Osteocyte (in vitro differentiated cells): ENCODE measurements around the gene NBEA. TPM values are rescaled to one million over a fixed set of nuclear protein-coding genes. Genes with fewer than 3 reads are reported as not detected.

Experiments
- DNase-seq: peaks from one replicate; pipeline ENCODE4 v3.0.0; 2021; ENCODE audit warnings: mixed read lengths; ENCODE audit not compliant: unreplicated experiment; ENCODE audit errors: extremely low spot score
- H3K27ac Mint-ChIP-seq: one replicate; pipeline ENCODE4 v1.8.0; 2021; ENCODE audit warnings: mild to moderate bottlenecking, mixed read lengths; ENCODE audit not compliant: unreplicated experiment
- H3K27me3 Mint-ChIP-seq: one replicate; pipeline ENCODE4 v1.8.0; 2021; ENCODE audit warnings: mixed read lengths; ENCODE audit not compliant: unreplicated experiment
- H3K36me3 Mint-ChIP-seq: one replicate; pipeline ENCODE4 v1.8.0; 2021; ENCODE audit warnings: mixed read lengths; ENCODE audit not compliant: unreplicated experiment
- H3K4me1 Mint-ChIP-seq: one replicate; pipeline ENCODE4 v1.8.0; 2021; ENCODE audit warnings: mixed read lengths; ENCODE audit not compliant: unreplicated experiment
- H3K4me3 Mint-ChIP-seq: one replicate; pipeline ENCODE4 v1.8.0; 2021; ENCODE audit warnings: mild to moderate bottlenecking, moderate library complexity, mixed read lengths; ENCODE audit not compliant: unreplicated experiment
- H3K9me3 Mint-ChIP-seq: one replicate; pipeline ENCODE4 v1.8.0; 2021; ENCODE audit warnings: mixed read lengths; ENCODE audit not compliant: unreplicated experiment
- total RNA-seq: library from RNA; stranded (reverse); gene quantifications from 2 replicates; pipeline ENCODE4 v1.2.1, GENCODE V29; 2021
- TF ChIP-seq, protein P1 (sequence below): fragments of 200-600 bp; sonication (generic); IDR thresholded peaks from 2 replicates; pipeline ENCODE4 v1.5.0; 2021; ENCODE audit warnings: antibody characterized with exemption, mild to moderate bottlenecking, moderate library complexity

The NBEA gene
- total RNA-seq, 1 donor from 2014 or later: 10.9 TPM

DNA sequence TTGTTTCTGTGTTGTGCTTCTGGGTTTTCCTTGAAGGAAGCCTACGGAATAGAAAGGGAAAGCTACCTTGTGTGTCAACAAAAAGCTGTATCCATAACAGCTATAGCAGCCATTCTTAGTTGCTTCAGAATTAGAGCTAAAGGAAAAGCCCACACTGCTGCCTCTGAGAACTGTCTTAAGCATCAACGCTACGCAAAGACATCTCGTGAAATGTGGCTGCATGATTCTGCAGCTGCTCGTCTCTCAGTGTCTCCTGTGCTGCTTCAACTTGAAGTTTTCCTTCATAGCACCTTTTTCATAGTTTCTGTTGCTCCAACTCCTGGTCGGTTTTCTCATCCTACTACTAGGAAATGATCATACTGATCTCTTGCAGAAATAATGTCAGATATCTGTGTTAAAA is 675.4 kb downstream of the NBEA start:
- no peaks in the 10 kb centered on the region for H3K36me3 Mint-ChIP-seq
- H3K27ac Mint-ChIP-seq: no peak overlapping the region
- no peak overlapping the region for H3K4me3 Mint-ChIP-seq
- no peaks in the 10 kb centered on the region for H3K27me3 Mint-ChIP-seq
- no peaks in the 10 kb centered on the region for H3K9me3 Mint-ChIP-seq
- TF ChIP-seq, protein P1, sequence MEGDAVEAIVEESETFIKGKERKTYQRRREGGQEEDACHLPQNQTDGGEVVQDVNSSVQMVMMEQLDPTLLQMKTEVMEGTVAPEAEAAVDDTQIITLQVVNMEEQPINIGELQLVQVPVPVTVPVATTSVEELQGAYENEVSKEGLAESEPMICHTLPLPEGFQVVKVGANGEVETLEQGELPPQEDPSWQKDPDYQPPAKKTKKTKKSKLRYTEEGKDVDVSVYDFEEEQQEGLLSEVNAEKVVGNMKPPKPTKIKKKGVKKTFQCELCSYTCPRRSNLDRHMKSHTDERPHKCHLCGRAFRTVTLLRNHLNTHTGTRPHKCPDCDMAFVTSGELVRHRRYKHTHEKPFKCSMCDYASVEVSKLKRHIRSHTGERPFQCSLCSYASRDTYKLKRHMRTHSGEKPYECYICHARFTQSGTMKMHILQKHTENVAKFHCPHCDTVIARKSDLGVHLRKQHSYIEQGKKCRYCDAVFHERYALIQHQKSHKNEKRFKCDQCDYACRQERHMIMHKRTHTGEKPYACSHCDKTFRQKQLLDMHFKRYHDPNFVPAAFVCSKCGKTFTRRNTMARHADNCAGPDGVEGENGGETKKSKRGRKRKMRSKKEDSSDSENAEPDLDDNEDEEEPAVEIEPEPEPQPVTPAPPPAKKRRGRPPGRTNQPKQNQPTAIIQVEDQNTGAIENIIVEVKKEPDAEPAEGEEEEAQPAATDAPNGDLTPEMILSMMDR: no peak
- H3K4me1 Mint-ChIP-seq: no peaks in the 10 kb centered on the region
- DNase-seq: no peak

DNA sequence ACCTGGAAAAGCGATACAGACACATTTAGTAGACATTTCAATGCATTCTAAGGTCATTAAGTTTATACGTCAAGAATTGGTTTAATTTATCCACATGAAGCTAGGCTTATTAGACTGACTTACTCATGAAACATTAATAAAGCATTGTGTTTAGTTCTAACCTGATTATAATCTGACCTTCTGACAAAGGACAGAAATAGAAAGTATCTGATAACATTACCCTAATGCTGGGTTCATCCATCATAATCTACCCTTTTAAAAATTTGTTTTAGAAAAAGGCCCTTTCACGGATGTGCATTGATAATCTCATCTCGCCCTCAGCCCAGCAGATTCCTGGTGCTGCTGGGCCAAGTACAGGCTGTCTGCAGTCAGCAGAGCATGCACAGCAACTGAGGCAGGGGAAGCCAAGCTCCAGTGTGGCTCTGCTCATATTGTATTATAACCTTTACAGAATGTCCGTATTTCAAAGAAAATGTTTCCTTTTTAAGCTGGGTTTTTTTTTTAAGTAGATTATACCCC is 676.6 kb downstream of the NBEA start:
- Mint-ChIP-seq H3K4me1 (no peaks in the 10 kb centered on the region), H3K9me3 (no peaks in the 10 kb centered on the region), H3K36me3 (no peaks in the 10 kb centered on the region), H3K4me3 (no peak overlapping the region), H3K27ac (no peak overlapping the region), H3K27me3 (no peaks in the 10 kb centered on the region)
- no peak for DNase-seq
- TF ChIP-seq, protein P1: no peak

DNA sequence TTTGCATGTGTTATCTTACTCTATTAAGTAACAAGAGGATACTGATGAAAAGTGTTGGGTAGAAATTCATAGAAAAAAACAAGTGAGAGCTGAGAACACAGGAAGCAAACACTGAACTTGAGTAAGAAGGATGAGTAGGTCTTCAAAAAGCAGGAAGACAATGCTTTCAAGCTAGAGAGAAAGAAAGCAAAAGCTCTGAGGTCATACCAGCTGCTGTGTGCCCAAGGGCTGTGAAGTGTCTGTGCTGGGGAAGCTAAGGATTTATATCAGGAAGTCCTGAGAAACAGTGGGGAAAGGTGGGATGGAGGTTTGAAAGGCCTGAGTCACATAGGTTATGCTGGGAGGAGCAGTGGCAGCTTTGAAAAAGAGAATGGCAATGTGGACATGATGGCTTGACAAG is 679.9 kb downstream of the NBEA start:
- no peak overlapping the region for H3K4me3 Mint-ChIP-seq
- H3K27me3 Mint-ChIP-seq: no peaks in the 10 kb centered on the region
- no peaks in the 10 kb centered on the region for H3K9me3 Mint-ChIP-seq
- no peak for DNase-seq
- H3K36me3 Mint-ChIP-seq: no peaks in the 10 kb centered on the region
- H3K27ac Mint-ChIP-seq: no peak overlapping the region
- H3K4me1 Mint-ChIP-seq: no peaks in the 10 kb centered on the region
- TF ChIP-seq, protein P1: no peak

DNA sequence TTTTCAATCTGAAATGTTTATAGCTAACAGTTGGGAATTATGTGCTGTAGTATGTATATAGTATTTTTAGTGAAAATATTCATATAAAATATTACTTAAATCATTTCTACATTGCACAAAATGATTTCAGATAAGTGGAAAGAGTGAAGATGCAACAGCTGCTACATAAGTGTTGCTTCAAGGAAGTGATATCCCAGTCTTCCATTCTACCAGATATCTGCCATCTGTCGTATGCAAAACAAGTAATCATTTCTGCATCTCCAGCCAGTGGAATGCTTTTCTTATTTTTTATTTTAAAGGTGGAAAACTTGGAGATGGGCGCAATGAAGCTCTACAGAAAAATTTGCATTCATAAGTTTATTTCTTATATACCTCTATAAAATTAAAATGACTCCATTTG is 687.0 kb downstream of the NBEA start:
- Mint-ChIP-seq H3K36me3 (no peaks in the 10 kb centered on the region), H3K9me3 (no peaks in the 10 kb centered on the region), H3K4me1 (peaks cover 6% of the 10 kb centered on the region), H3K27ac (no peak overlapping the region), H3K27me3 (no peaks in the 10 kb centered on the region), H3K4me3 (no peak overlapping the region)
- TF ChIP-seq, protein P1: no peak
- no peak for DNase-seq

DNA sequence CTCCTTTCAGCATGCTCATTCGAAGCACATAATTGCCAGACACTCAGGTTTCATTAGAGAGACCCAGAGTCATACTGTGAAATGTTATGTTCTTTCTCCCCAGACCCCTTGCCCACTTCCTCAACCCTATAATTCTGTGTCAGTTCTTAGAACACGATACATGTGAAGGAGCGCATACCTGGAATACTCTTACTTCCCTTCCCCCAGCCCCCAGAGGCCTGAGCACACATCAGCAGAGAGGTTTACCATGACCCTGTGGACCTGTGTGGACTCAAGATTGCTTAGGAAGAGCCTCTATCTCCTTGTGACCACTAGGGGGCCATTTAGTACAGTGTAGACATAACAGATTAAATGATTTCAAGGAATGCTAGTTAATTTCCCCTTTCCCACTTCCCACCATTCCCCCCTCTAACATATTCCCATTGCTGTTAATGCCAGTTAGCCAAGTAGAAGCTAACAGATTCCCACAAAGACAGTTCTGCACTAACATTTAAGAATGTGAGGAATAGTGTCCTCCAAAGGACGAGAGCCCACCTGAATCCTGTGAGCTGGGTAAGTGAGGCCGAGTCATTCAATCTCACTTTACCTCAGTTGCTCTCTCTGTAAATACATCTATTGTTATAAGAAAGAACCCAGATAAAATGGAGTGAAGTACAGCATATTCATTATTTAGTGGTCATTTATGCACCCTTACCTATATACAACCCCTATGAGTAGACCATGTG is 688.6 kb downstream of the NBEA start:
- Mint-ChIP-seq H3K27me3 (no peaks in the 10 kb centered on the region), H3K36me3 (no peaks in the 10 kb centered on the region), H3K4me1 (peaks cover 6% of the 10 kb centered on the region), H3K9me3 (no peaks in the 10 kb centered on the region), H3K4me3 (no peak overlapping the region), H3K27ac (no peak overlapping the region)
- TF ChIP-seq, protein P1: peak; percentile 87
- no peak for DNase-seq
